ENCODE data around the gene NADK2.

GRCh38 chr5:36277521-36278176 lies 35.9 kb upstream of the NADK2 start:
- no peak for TF ChIP-seq CTCF (IDR thresholded peaks at IDR 0.05)
- no peak for TF ChIP-seq POLR2A (IDR thresholded peaks at IDR 0.05)
